Measurements from ENCODE around the gene CDK2AP2.

CDK2AP2 gene

DNA sequence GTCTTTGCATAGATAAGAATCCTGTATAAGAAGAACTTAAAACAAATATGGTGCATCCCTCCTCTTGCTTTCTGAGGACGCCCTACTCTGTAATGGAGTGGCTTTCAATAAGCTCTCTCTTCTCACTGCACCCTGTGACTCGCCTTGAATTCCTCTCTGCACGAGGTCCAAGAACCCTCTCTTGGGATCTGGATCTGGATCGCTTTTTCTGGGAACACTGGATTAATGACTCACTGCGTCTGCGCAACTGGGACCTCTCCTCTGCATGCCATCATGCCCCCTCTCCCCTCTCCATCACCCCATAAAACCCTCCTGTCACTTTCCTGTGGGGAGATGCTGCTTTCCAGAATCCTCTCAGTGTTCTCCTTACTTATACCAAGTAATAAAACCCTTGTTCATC lies 30.3 kb upstream of the CDK2AP2 start:
- no peak for TF ChIP-seq EZH2 (IDR thresholded peaks at IDR 0.05; ENCODE audit: borderline replicate concordance, low read length)
- TF ChIP-seq, protein P1, sequence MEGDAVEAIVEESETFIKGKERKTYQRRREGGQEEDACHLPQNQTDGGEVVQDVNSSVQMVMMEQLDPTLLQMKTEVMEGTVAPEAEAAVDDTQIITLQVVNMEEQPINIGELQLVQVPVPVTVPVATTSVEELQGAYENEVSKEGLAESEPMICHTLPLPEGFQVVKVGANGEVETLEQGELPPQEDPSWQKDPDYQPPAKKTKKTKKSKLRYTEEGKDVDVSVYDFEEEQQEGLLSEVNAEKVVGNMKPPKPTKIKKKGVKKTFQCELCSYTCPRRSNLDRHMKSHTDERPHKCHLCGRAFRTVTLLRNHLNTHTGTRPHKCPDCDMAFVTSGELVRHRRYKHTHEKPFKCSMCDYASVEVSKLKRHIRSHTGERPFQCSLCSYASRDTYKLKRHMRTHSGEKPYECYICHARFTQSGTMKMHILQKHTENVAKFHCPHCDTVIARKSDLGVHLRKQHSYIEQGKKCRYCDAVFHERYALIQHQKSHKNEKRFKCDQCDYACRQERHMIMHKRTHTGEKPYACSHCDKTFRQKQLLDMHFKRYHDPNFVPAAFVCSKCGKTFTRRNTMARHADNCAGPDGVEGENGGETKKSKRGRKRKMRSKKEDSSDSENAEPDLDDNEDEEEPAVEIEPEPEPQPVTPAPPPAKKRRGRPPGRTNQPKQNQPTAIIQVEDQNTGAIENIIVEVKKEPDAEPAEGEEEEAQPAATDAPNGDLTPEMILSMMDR (IDR thresholded peaks at IDR 0.05; ENCODE audit: low read length): no peak
- Histone ChIP-seq H3F3A (ENCODE audit: insufficient read depth, low read length) (no peaks in the 10 kb centered on the region), H3K9ac (ENCODE audit: low read length) (no peak overlapping the region), H4K20me1 (ENCODE audit: insufficient read depth, low read length) (no peaks in the 10 kb centered on the region), H3K4me3 (ENCODE audit: low read depth, low read length, poor library complexity, severe bottlenecking) (no peak overlapping the region), H3K9me2 (ENCODE audit: low read depth, low read length) (no peaks in the 10 kb centered on the region), H2AFZ (ENCODE audit: low read length) (no peak overlapping the region), H3K27me3 (ENCODE audit: insufficient read depth, low read length) (no peaks in the 10 kb centered on the region; the same call in 1 of the 2 replicates), H3K27ac (ENCODE audit: low read depth, low read length, poor library complexity, severe bottlenecking) (no peak overlapping the region), H3K4me2 (ENCODE audit: low read length) (no peak overlapping the region), H3K79me2 (ENCODE audit: insufficient read depth, low read length) (no peaks in the 10 kb centered on the region), H3K4me1 (ENCODE audit: insufficient read depth, low read length, severe bottlenecking) (no peaks in the 10 kb centered on the region), H3K36me3 (ENCODE audit: insufficient read depth, low read length) (no peaks in the 10 kb centered on the region), H3K9me3 (ENCODE audit: low read length) (peaks cover 16% of the 10 kb centered on the region)

- H3K4me3 ChIP-seq (ENCODE audit: low read depth, low read length, poor library complexity, severe bottlenecking): no peak overlapping the region
- H3K4me1 ChIP-seq (ENCODE audit: insufficient read depth, low read length, severe bottlenecking): no peaks in the 10 kb centered on the region
- H2AFZ ChIP-seq (ENCODE audit: low read length): no peak overlapping the region
- H3K27ac ChIP-seq (ENCODE audit: low read depth, low read length, poor library complexity, severe bottlenecking): no peak overlapping the region
- no peaks in the 10 kb centered on the region for H3K36me3 ChIP-seq (ENCODE audit: insufficient read depth, low read length)
- no peaks in the 10 kb centered on the region; the same call in 1 of the 2 replicates for H3K27me3 ChIP-seq (ENCODE audit: insufficient read depth, low read length)
- no peaks in the 10 kb centered on the region for H3F3A ChIP-seq (ENCODE audit: insufficient read depth, low read length)
- no peak for TF ChIP-seq EZH2 (IDR thresholded peaks at IDR 0.05; ENCODE audit: borderline replicate concordance, low read length)
- TF ChIP-seq, protein P1 (IDR thresholded peaks at IDR 0.05; ENCODE audit: low read length): no peak
- H3K9ac ChIP-seq (ENCODE audit: low read length): no peak overlapping the region
- H3K79me2 ChIP-seq (ENCODE audit: insufficient read depth, low read length): no peaks in the 10 kb centered on the region
- H4K20me1 ChIP-seq (ENCODE audit: insufficient read depth, low read length): no peaks in the 10 kb centered on the region
- H3K4me2 ChIP-seq (ENCODE audit: low read length): no peak overlapping the region
- no peaks in the 10 kb centered on the region for H3K9me2 ChIP-seq (ENCODE audit: low read depth, low read length)
- H3K9me3 ChIP-seq (ENCODE audit: low read length): peaks cover 21% of the 10 kb centered on the region
Measured at GRCh38 chr11:67535561-67535960, 27.6 kb upstream of the CDK2AP2 start.

DNA sequence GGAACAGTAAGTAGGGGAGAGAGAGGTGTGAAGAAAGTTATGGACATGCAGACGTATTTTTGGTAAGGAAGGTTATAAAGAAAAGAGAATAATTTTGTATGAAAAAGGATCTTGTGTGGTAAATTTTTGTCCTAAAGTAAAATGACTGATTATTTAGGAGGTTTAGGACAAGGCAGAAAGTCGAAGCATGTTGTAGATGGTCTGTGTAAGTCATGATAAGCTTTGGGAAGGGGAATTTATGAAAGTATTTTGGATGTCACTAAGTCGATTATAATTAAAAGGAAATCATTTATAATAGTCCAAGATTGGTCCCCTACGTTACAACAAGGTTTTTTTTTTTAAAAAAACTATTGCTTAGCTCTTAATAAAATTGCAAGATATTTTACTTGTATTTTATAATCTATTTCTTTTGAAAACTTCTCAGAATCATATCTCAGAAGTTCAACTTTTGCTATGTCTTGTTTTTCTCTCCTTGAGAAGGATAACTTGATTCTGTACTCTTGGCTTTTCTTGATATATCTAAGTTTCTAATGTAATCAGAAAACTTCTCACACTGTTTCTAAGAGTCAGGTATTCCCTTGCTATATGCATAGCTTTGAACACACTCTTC lies 26.2 kb upstream of the CDK2AP2 start:
- peaks cover 21% of the 10 kb centered on the region for H3K9me3 ChIP-seq (ENCODE audit: low read length)
- H3K36me3 ChIP-seq (ENCODE audit: insufficient read depth, low read length): no peaks in the 10 kb centered on the region
- TF ChIP-seq, protein P1 (IDR thresholded peaks at IDR 0.05; ENCODE audit: low read length): no peak
- no peaks in the 10 kb centered on the region for H3F3A ChIP-seq (ENCODE audit: insufficient read depth, low read length)
- peaks cover 7% of the 10 kb centered on the region for H3K4me1 ChIP-seq (ENCODE audit: insufficient read depth, low read length, severe bottlenecking)
- no peak overlapping the region for H2AFZ ChIP-seq (ENCODE audit: low read length)
- H3K4me3 ChIP-seq (ENCODE audit: low read depth, low read length, poor library complexity, severe bottlenecking): no peak overlapping the region
- H4K20me1 ChIP-seq (ENCODE audit: insufficient read depth, low read length): no peaks in the 10 kb centered on the region
- no peaks in the 10 kb centered on the region; the same call in 1 of the 2 replicates for H3K27me3 ChIP-seq (ENCODE audit: insufficient read depth, low read length)
- no peak overlapping the region for H3K27ac ChIP-seq (ENCODE audit: low read depth, low read length, poor library complexity, severe bottlenecking)
- H3K9me2 ChIP-seq (ENCODE audit: low read depth, low read length): no peaks in the 10 kb centered on the region
- H3K79me2 ChIP-seq (ENCODE audit: insufficient read depth, low read length): no peaks in the 10 kb centered on the region
- no peak overlapping the region for H3K4me2 ChIP-seq (ENCODE audit: low read length)
- H3K9ac ChIP-seq (ENCODE audit: low read length): no peak overlapping the region
